HG03342 (cell line): ENCODE data around the gene SMURF1.
"Not testable (repeated sequence)": the region's sequence is repeated elsewhere in the genome, so short reads cannot be mapped to it uniquely, and the experiment has no call there.

ENCODE experiments used
- ATAC-seq: cut with Tn5 transposase; IDR thresholded peaks from one replicate; pipeline ENCODE4 v1.9.1; 2021; ENCODE audit warnings: mild to moderate bottlenecking, moderate library complexity; ENCODE audit not compliant: unreplicated experiment

Gene SMURF1

DNA sequence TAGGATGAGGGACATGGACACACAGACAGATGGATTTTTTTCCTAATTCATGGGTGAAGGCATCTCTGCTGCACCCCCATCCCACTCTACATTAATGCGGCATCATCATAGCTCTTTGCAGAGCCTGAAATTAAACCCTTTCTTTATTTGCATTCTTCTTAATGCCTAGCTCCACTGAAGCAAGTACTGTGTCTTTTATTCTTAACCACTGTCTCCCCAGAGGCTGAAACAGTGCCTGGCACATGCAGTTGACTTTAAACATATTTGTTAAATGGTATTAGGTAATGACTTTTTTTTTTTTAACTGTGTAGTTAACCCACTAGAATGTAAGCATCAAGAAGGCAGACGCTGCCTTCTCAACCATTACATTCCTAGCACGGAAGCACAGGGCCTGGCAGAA, 73.5 kb downstream of the SMURF1 start:
- no peak for ATAC-seq

DNA sequence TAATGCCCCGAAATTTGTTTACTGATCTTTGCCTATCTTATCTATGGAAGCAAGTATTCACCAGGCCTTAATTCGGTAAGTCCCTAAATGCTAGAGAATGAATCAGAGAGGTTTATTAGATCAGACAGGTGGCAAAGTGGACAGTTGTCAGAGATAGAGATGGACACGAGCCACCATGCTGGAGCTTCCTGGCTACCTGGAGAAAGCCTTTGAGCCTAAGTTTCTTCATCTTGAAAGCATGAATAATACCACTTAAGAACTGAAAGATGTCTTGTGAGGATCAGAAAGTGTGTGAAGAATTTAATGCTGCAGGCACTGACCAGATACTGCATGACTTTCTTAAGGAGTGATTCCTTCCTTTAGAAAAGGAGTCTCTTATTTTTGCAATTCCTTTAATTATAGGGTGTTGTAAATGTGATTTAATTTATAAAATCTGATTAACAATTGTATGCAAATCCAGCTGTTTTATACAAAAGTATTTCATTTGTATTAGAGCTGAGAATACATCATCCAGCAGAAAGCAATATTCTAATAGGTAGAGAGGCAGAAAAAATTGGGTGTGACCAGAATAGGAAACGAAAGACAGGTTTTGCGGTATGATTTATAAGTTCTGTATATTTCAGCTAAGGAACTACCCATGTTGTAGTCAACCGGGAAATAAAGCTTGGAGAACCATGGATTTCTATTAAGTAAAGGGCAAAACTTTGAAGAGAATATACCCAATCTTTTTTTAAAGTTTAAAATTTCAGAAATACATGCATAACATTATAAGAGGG, 82.7 kb downstream of the SMURF1 start:
- ATAC-seq = no peak

DNA sequence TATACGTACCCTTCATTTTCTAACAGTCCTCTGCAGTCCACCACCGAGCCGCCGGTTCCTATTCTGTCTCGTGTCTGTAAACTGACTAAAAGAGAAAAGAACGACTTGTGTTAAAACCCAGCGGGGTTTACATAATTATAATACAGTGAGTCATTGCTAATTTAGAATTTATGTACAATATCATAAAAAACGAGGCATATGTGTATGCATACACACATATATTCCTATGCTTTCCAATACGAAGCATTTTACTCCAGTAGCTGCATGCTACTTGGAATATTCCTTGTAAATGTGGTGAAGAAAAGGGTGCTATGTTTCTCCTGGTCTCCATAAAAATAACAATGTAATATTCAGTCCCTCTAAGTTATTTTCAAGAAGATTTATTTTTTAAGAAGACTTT, 89.1 kb downstream of the SMURF1 start:
- no peak for ATAC-seq

DNA sequence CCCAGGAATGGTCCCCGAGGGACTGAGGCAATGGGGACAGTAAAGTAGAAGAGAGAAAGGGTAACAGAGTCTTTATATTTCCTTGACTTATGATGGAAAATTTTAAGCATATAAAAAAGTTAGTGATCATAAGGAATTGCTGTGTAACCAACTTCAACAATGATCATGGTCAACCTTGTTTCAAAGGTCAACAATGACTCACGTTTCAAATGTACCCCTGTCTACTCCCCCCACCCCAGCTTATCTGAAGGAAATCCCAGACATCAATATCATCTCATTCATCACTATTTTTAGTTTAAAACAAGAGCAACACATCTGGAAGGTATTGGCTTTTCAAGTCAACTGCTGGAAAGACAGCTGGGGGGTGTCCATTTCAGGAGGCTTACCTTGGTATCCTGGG, 92.9 kb downstream of the SMURF1 start:
- no peak for ATAC-seq

DNA sequence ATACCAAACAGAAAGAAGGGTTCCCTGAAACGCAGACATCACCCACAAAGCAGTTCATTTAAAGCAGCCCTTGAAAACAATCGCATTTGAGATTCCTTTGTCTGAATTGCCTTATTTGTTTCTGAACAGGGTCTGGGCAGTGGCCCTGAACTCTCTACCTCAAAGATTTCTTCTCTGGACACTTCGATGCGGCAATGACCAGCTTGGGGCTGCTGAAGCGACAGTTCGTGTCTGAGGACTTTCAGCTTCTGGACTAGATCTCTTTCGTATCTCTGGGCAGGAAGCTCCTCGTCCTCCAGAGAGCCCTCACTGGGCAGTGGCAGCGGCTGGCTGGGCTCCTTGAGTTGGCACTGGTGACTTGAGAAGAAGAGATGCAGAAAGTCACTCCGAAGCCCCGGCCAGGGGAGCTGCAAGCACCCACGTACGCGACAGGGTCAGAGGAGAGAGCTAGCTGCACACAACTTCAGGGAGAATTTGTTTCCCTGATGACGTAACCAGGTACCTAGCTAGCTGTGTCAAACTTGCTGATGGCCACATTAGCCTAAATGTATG, 96.3 kb downstream of the SMURF1 start:
- no peak for ATAC-seq

DNA sequence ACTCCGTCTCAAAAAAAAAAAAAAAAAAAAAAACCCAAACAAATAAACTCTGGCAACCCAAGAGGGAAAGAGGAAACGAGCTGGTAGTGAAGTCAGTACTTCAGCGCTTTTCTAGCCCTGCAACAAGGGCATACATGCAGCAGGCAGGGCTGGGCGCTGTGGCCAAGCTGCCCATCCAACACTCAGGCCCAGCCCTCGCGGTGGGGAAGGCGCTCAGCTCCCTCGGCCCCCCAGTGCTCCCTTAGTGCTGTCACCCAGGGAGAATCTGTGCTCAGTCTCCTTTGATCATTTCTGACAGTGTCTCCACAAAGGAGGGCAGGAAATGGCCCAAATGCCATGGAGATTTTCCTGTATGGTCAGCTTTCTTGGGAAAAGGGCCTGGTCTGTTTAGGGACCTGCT, 97.2 kb downstream of the SMURF1 start:
- no peak for ATAC-seq

DNA sequence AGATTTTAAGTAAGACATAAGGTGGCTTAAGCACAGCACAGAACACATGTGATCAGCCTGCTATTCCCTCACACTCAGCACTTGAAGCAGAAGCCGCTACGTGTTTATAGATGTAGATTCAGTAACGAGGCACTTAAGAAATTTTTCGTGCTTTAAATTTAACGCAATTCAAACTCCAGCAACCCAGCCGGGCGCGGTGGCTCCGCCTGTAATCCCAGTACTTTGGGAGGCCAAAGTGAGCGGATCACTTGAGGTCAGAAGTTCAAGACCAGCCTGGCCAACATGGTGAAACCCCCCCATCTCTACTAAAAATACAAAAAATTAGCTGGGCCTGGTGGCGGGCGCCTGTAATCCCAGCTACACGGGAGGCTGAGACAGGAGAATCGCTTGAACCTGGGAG, 97.6 kb downstream of the SMURF1 start:
- not testable (repeated sequence) for ATAC-seq

DNA sequence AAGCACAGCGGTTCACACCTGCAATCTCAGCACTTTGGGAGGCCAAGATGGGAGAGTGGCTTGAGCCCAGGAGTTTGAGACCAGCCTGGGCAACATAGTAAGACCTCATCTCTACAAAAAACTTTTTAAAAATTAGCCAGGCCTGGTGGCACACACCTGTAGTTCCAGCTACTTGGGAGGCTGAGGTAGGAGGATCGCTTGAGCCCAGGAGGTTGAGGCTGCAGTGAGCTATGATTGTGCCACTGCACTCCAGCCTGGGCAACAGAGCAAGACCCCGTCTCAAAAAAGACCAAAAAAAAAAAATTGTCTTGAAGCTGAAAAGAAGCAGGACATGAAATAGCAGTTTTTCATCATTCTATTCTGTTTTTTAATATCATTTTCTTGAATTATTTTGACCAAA, 99.0 kb downstream of the SMURF1 start:
- ATAC-seq = not testable (repeated sequence)

DNA sequence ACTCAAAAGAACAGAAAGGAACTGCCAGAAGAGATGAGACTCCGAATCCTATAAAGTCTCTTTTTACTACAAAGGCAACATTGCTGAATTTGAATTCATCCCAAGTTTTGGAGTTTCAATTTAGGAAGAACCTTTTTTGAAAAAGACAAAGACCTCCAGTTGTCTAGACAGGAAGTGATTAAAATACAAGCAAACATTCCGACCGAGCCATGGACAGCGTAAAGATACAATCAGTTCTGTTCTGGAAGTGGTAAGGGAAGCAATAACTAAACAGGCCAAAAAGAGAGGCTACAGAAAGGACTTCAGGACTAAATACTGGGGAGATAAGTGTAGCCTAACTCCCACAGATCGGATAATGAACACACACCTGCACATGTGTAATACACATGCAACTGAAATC, 101.0 kb downstream of the SMURF1 start:
- ATAC-seq = no peak

DNA sequence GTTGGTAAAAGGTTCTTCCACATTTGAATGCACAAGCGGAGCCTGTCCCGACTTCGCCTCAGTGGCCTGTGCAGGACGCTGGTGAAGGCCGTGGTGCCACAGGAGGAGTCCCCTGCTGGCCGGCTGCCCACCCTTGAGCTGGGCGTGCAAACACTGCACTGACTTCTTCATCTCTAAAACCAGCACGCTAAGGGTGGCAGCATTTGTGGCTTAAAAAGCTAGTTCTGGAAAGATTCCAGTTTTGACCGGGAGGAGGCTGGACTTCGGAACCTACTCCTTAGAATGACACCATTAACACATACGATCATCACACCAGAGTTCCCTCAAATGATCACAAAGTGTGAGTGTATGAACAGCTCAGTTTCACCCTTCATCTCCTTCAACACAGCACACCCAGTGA, 102.4 kb downstream of the SMURF1 start:
- ATAC-seq = no peak

DNA sequence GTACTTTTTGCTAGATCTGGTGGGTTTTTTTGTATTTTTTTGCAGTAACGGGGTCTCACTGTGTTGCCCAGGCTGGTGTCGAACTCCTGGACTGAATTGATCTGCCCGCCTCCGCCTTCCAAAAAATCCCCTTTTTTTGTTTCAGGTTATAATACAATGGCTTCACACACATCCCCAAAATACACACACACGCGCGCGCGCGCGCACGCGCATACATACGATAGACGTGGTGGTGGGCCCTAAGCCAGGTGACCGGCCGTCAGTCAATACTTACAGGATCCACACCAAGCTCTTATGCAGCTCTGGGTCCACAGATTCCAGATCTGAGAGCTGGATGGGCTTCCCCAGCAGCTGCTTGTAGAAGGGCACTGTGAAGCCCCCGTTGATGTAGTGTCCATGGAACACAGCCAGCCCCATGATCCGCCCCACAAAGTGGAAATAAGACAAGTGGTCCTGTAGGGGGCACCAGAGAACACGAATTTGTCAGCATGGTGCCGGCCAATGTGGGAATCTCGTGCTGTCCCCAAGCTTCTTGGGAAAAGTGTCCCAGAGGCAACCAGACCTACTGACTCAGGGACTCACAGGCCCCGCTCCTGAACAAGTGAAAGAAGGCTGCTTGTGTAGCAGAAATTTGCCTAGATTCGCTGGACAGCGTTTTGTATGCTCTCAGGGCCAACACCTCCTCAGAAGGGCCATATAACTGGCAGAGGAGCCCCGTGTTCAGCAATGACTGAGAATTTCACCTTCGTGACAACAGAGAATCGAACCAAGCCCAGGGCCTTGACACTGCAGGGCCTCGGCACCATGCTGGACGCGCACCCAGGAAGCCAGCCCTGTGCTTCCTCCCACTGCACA, 103.6 kb downstream of the SMURF1 start:
- ATAC-seq = no peak

DNA sequence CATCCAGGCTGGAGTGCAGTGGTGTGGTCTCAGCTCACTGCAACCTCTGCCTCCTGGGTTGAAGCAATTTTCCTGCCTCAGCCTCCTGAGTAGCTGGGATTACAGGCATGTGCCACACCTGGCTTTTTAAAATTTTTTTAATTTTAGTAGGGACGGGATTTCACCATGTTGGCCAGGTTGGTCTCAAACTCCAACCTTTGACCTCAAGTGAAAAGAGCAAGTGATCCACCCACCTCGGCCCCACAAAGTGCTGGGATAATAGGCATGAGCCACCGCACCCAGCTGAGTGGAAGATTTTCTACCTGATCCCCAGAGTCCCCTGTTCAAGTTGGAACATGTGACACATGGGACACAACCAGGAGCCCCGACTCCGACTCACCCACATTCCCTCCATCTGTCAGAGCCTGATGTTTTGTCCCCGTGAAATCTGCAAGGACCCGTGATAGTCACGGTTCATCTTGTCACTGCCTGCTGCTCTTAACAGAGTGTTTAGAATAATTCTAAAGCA, 104.5 kb downstream of the SMURF1 start:
- no peak for ATAC-seq

DNA sequence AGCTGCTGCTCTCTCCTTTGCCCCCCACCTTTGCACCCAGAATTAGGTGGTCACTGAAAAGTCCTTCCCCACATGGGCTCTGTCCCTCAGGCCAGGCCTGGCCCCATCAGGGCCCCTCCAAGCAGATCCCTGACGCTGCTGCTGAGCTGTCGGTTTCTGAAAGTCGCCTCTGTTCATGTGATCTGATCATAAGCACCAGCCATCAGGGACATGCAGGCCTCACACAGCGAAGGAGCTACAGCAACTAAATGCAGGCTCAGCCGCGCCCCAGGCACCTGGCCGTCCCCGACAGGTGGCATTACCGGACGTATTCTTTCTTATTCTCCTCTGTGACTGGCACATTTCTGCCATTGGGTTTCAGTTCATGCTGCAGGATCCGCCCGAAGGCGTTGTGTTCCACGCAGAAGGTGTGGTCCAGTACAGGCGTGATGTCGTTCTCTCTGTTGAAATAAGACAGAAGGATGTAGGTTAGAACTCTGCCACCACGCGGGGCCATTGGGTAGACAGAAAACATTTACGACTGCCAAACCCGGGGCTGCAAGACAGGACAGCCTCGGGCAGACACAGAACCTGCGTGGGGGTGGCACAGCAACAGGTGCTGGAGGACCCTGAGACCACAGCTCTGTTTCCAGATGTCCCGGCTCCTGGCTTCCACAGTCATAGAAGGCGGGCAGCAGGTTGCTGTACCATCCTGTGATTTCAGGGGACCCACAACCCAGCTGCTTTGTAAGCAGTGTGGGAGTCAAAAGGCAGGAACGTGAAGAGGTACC, 105.6 kb downstream of the SMURF1 start:
- no peak for ATAC-seq

DNA sequence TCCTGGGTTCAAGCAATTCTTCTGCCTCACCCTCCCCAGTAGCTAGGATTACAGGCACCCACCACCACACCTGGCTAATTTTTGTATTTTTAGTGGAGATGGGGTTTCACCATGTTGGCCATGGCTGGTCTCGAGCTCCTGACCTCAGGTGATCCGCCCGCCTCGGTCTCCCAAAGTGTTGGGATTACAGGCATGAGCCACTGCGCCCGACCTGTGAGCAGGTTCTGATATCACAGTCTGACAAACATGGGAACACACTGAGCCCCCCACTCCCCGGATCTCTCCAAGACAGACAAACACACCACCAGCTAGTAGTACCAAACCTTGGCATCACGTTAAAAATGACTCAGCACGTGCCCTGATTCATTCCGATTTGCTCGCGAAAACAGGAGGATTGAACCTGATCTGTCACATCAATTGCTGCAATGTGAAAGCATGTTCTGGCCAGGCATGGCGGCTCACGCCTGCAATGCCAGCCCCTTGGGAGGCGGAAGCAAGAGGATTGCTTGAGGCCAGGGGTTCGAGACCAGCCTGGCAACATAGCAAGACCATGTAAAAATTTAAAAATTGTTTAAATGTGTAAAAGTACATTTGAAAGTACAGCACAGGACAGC, 106.5 kb downstream of the SMURF1 start:
- ATAC-seq = no peak

DNA sequence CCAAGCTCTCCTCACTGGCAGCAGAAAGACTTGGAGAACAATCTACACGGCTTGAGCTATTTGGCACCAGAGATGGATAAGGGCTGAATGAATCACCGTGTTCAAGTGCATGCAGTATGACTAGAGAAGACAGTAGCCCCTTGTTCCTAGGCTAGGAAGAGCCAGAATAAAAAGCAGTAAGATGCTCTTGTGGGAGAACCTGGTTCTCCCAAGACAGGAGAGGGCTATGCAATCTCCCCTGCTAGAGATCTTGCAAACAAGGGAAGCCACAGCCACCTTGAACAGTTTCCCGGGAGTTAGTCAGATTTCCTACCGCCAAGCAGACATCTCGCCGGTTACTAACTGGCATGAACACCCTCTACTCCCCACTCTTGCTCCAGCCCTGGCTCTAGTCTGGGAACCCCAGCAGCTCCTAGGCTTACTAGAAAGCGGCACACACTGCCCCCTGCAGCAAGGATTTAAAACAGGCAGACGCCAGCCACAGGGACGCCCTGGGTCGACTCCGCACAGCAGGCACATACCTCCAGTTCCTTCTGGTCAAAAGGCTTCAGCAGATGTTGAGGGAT, 107.3 kb downstream of the SMURF1 start:
- no peak for ATAC-seq

DNA sequence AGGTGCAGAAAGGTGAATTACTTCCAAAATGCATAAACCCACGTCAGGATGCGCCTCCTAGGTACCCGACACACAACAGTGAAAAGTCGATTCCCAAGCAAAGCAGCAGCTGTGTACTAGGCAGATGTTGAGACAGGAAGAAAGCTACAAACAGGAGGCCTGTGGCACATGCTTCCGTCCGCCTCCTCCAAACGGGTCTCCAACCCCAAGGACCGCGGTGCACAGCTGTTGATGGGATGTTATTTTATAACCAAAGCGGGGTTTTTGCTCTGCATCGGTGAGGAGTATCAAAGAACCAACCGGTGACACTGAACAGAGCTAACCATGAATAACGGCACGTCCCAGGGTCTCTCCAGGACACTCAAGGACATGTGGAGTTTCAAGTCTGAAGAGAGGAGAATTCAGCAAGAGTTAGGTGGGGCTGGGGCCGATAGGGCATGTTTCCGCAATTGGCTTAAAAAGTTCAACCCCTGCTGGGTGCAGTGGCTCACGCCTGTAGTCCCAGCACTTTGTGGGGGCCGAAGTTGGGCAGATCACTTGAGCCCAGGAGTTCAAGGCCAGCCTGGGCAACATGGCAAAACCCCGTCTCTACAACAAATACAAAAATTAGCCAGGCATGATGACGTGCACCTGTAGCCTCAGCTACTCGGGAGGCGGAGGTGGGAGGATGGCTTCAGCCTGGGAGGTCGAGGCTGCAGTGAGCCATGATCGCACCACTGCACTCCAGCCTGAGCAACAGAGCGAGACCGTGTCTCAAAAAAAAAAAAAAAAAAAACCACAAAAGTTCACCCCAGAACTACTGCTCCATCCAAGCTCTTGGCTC, 108.0 kb downstream of the SMURF1 start:
- ATAC-seq = no peak

DNA sequence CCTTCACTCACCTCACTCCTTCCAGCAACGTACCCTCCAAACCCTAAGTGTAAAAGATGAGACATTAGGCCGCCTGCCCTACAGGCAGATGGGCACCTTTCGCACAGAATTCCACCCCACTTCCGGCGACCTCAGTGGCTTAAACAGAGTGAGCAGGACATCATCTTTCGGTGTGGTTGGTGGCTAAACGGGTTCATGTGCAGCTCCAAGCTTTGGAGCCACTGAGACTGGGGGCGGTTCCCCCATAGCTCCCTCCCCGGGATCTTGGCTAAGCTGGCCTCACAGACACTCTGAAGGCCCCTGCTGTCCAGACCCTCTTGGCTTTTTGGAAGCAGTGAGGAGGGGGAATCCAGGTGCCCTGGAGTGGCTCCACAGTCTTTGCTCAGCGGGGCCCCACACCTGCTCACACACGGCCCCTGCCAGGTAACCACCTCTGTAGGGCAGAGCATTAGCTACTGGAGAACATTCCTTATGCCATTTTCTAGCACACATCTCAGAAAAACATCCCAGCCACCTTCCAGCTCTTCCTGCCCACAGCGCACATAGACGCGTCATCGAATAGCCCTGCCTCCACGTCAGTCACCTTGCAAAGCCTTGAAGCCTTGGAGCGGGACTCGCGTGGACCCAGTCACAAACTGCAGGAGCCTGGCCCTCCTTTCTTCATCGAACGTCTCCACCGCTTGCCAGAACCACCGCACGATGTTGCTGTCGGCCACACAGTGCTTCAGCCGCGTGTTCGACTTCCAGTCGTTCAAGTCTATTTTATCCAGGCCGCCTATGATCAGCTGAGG, 108.8 kb downstream of the SMURF1 start:
- no peak for ATAC-seq

DNA sequence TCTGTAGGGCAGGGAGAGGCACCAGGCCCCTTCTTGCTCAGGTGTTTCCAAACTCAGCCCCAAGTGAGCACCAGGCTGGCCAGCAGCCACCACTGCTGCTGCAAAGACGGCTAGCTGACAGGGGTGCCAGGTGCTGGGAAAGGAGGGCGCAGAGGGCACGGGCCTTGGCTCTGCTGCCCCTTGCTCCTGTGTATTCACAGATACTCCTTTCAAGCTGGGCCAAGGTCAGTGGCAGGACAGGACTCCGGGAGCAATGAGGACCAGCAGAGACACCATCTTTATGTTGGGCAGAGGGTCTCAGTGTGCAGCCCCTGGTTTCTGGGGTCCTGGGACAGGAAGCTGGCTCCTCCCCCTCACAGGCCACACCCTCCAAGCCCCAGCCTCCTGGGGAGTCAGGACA, 110.1 kb downstream of the SMURF1 start:
- no peak for ATAC-seq

DNA sequence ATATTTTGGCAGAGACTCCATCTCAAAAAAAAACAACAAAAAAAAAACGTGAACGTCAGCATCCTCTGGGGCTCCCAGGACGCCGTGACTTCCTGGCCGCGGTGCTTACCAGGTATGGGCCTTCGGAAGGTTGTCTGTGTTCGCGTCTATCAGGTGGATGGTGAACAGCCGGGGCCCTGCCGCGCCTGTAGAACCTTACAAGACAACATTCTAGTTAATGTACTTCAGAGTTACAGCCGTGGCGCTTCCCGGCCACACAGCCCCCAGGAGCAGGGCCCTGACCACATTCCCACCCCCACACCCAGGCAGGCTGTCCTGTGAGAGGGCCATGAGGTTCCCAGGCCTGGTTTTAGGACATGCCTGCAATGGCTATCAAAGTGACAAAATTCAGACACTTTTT, 111.0 kb downstream of the SMURF1 start:
- ATAC-seq = no peak
